HG02981 (cell line): ENCODE results near the gene PAQR9.

Experiments
- ATAC-seq: cut with Tn5 transposase; IDR thresholded peaks from one replicate; pipeline ENCODE4 v1.9.1; 2021; ENCODE audit warnings: mild to moderate bottlenecking, moderate library complexity; ENCODE audit not compliant: unreplicated experiment

The PAQR9 gene

DNA sequence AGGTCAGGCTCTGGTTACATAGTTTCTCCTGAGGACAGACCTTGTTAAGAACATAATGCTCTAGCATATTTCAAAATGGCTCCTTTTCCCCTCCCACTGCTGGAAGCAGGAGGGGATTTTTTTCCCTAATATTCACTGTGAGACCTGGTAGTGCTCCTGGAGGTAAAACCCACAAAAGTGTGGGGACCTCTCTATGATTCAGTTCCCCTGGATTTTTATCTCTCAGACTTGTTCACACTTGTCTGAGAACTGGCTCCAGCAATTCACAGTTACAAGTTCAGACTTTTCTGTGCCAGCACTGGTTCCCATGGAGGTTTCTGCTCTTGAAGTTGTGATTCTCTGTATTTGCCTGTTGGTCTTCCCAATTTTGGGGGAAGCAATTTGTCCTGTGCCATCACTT is 38.3 kb downstream of the PAQR9 start:
- no peak for ATAC-seq

GRCh38 chr3:142923694-142924093 is 39.8 kb downstream of the PAQR9 start:
- no peak for ATAC-seq

GRCh38 chr3:142916605-142917004 is 46.9 kb downstream of the PAQR9 start:
- ATAC-seq, result no peak

- ATAC-seq, result no peak
Measured at GRCh38 chr3:142915636-142916035, 47.8 kb downstream of the PAQR9 start.

DNA sequence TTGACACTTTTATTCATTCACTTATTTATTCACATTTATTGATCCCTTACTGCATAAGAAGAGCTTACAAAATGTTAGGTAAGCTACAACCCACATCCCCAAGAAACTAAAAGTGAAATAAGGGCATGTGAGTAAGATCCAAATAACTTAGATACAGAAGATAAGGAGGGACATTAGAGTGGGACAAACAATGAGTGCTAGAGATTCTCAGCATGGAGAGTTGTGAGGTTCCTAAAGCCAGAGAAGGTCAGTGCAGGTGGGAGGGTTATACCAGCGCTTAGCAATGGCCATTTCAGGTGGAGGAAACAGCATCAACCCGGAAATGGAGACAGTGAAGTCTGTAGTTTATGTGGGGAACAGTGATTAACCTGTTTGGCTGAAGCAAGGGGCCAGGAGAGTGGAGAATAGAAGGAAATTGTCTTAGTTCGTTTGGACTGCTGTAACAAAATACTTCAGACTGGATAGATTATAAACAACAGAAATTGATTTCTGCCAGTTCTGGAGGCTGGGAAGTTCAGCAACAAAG is 49.1 kb downstream of the PAQR9 start:
- ATAC-seq, result no peak

GRCh38 chr3:142913432-142913831 is 50.0 kb downstream of the PAQR9 start:
- ATAC-seq, result no peak

- ATAC-seq, result no peak
Measured at GRCh38 chr3:142912402-142913172, 50.9 kb downstream of the PAQR9 start.
